Hepatocyte (in vitro differentiated cells): Measurements from ENCODE around the gene CARD14. TPM values are rescaled to one million over a fixed set of nuclear protein-coding genes. Genes with fewer than 3 reads are reported as not detected.

Source experiments
- DNase-seq: peaks from one replicate; pipeline ENCODE4 v3.0.0-alpha.2; 2016; ENCODE audit warnings: low spot score
- H2AFZ ChIP-seq: fragments of 200-600 bp; sonication (generic); 2 replicates; pipeline ENCODE4 v1.6.0; 2016; ENCODE audit warnings: antibody characterized with exemption, mild to moderate bottlenecking
- H3K27ac ChIP-seq: fragments of 200-600 bp; sonication (generic); 2 replicates; pipeline ENCODE4 v1.5.1; 2016; ENCODE audit warnings: mild to moderate bottlenecking
- H3K27me3 ChIP-seq: fragments of 200-600 bp; sonication (generic); 2 replicates; pipeline ENCODE4 v1.6.1; 2016
- H3K36me3 ChIP-seq: fragments of 200-600 bp; sonication (generic); replicated peaks from 2 replicates; pipeline ENCODE4 v1.5.1; 2016; ENCODE audit warnings: low read depth; ENCODE audit not compliant: insufficient read depth
- H3K4me1 ChIP-seq: fragments of 200-600 bp; sonication (generic); 2 replicates; pipeline ENCODE4 v1.5.1; 2016; ENCODE audit warnings: mild to moderate bottlenecking, moderate library complexity; ENCODE audit not compliant: insufficient read depth
- H3K4me2 ChIP-seq: fragments of 200-600 bp; sonication (generic); 2 replicates; pipeline ENCODE4 v1.6.0; 2016
- H3K4me3 ChIP-seq: fragments of 200-600 bp; sonication (generic); 2 replicates; pipeline ENCODE4 v1.5.1; 2016; ENCODE audit warnings: mild to moderate bottlenecking
- H3K79me2 ChIP-seq: fragments of 200-600 bp; sonication (generic); 2 replicates; pipeline ENCODE4 v1.6.0; 2017; ENCODE audit warnings: mild to moderate bottlenecking
- H3K9me2 ChIP-seq: fragments of 200-600 bp; sonication (generic); replicated peaks from 2 replicates; pipeline ENCODE4 v1.6.0; 2017; ENCODE audit warnings: mild to moderate bottlenecking; ENCODE audit not compliant: insufficient read depth
- H3K9me3 ChIP-seq: fragments of 200-600 bp; sonication (generic); 2 replicates; pipeline ENCODE4 v1.5.1; 2016; ENCODE audit warnings: low read depth, mild to moderate bottlenecking
- H4K20me1 ChIP-seq: fragments of 200-600 bp; sonication (generic); 2 replicates; pipeline ENCODE4 v1.6.0; 2016; ENCODE audit warnings: mild to moderate bottlenecking; ENCODE audit not compliant: insufficient read depth, poor library complexity, severe bottlenecking
- EZH2 ChIP-seq: fragments of 200-600 bp; sonication (generic); IDR thresholded peaks from 2 replicates; pipeline ENCODE4 v1.6.1; 2016; ENCODE audit warnings: antibody characterized with exemption, mild to moderate bottlenecking, borderline replicate concordance
- EZH2phosphoT487 ChIP-seq: fragments of 200-600 bp; sonication (generic); IDR thresholded peaks from one replicate; pipeline ENCODE4 v1.6.1; 2018; ENCODE audit warnings: antibody characterized with exemption, mild to moderate bottlenecking, low read depth, moderate library complexity; ENCODE audit not compliant: unreplicated experiment, severe bottlenecking
- WGBS: methylation state at CpG from one replicate; pipeline ENCODE4 v1.1.6; 2016; ENCODE audit warnings: low lambda C conversion rate; ENCODE audit errors: missing lambda C conversion rate; 5-methylcytosine and 5-hydroxymethylcytosine counted together
- polyA plus RNA-seq: library from polyadenylated mRNA; unstranded; fragments of >200 nt; fragmentation: Nextera tagmentation; extraction: Ambion mirVana; gene quantifications from 2 replicates; pipeline ENCODE4 v1.2.1, GENCODE V29; 2016
- total RNA-seq: library from RNA; depleted of rRNA; stranded (reverse); fragments of >200 nt; gene quantifications from 2 replicates; pipeline ENCODE4 v1.2.3, GENCODE V29; 2014
- TF ChIP-seq, protein P1 (sequence below): fragments of 200-600 bp; sonication (generic); IDR thresholded peaks from 2 replicates; pipeline ENCODE4 v1.5.1; 2016; ENCODE audit warnings: antibody characterized with exemption, mild to moderate bottlenecking; ENCODE audit not compliant: poor library complexity

The CARD14 gene
- total and polyA plus RNA-seq, 2 experiments from 2014 or later = 0.17 TPM

DNA sequence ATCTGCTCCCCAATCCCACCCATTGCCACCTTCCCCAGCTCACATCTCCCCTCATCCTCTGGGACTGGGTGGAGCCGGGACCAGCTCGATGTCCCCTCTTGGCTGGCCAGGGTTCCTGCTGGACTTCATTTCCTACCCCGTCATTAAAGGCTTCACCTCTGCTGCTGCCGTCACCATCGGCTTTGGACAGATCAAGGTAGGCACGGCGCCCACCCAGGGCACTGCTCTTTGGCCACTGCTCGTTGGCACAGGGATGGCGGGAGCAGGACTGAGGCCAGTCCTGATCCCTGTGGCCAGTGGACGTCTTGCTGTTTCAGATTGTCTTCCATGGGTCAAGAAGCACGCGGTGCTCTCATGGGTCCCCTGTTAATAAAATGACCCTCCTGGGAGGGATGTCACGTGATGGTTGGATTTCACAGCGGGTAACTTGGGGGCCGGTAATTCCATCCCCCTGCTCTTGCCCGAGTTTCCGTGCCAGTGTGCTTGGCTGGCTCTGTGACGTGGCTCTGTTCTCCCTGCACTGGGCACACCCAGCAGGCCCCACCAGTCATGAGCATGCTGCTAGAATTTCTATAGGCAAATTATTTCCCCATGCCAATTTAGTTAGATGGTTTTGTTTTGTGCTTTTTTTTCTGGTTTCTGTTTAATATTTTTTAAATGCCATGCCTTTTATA, 53.4 kb downstream of the CARD14 start:
- no peaks in the 10 kb centered on the region for H3K9me2 ChIP-seq

DNA sequence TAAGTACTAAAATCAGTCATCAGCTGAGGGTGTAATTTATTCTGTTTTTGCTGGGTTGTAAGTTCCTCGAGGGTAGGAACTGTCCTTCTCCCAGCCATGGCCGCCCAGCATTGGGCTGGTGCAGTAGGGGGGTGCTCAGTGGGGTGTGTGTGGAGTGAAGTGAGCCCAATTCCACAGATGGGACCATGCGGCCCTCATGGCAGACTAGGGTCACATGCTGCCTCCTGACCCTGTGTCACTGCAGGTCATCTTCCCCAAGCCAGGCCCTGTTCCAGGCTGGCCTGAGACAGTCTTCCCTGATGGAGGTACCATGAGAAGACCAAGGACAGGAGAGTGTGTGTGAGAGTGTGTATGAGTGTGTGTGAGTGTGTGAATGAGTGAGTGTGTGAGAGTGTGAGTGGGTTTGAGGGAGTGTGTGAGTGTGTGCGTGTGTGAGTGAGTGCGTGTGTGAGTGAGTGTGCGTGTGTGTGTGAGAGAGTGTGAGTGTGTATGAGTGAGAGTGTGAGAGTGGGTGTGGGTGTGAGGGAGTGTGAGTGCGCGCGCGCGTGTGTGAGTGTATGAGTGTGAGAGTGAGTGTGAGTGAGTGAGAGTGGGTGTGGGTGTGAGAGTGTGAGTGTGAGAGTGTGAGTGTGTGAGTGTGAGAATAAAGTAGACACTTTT, 54.1 kb downstream of the CARD14 start:
- Histone ChIP-seq H3K27ac (no peak overlapping the region), H3K9me3 (no peaks in the 10 kb centered on the region), H3K79me2 (peaks cover 23% of the 10 kb centered on the region), H3K27me3 (no peaks in the 10 kb centered on the region), H3K4me2 (no peak overlapping the region), H3K4me3 (no peak overlapping the region), H4K20me1 (no peaks in the 10 kb centered on the region), H3K4me1 (peaks cover 12% of the 10 kb centered on the region), H2AFZ (no peak overlapping the region), H3K36me3 (no peaks in the 10 kb centered on the region), H3K9me2 (no peaks in the 10 kb centered on the region)
- WGBS = 87% methylated on average over 11 of the region's 11 CpGs
- DNase-seq = no peak
- TF ChIP-seq, protein P1, sequence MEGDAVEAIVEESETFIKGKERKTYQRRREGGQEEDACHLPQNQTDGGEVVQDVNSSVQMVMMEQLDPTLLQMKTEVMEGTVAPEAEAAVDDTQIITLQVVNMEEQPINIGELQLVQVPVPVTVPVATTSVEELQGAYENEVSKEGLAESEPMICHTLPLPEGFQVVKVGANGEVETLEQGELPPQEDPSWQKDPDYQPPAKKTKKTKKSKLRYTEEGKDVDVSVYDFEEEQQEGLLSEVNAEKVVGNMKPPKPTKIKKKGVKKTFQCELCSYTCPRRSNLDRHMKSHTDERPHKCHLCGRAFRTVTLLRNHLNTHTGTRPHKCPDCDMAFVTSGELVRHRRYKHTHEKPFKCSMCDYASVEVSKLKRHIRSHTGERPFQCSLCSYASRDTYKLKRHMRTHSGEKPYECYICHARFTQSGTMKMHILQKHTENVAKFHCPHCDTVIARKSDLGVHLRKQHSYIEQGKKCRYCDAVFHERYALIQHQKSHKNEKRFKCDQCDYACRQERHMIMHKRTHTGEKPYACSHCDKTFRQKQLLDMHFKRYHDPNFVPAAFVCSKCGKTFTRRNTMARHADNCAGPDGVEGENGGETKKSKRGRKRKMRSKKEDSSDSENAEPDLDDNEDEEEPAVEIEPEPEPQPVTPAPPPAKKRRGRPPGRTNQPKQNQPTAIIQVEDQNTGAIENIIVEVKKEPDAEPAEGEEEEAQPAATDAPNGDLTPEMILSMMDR = no peak
- TF ChIP-seq EZH2 (no peak), EZH2phosphoT487 (no peak)

More for the DNA sequence above, 53.4 kb downstream of the CARD14 start:
- no peaks in the 10 kb centered on the region for H4K20me1 ChIP-seq
- no peak for DNase-seq
- H3K9me3 ChIP-seq = no peaks in the 10 kb centered on the region
- H3K36me3 ChIP-seq = no peaks in the 10 kb centered on the region
- H3K4me2 ChIP-seq = no peak overlapping the region
- H3K27ac ChIP-seq = no peak overlapping the region
- 94% methylated on average over 18 of the region's 18 CpGs for WGBS
- no peak overlapping the region for H2AFZ ChIP-seq
- H3K27me3 ChIP-seq = no peaks in the 10 kb centered on the region
- peaks cover 16% of the 10 kb centered on the region for H3K4me1 ChIP-seq
- peaks cover 28% of the 10 kb centered on the region for H3K79me2 ChIP-seq
- TF ChIP-seq EZH2 (no peak), EZH2phosphoT487 (no peak)
- TF ChIP-seq, protein P1 = no peak
- H3K4me3 ChIP-seq = no peak overlapping the region

DNA sequence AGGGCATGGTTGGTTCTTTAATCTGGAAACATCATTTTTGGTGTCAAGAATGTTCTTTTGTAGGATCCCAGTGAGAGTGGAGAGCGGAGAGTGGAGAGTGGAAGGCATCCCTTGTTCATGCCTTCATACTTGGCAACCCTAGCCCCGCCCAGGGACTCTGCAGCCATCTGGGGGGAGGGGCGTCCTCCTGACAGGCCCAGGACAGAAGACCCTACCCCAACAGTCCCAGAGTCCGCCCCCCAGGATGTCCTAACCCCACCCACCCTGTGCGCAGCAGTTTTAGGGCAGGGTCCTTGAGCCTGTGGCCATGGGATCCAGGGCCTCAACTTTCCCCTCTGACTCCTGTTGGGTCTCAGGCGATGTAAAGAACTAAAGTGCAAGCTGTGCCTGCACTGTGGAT, 54.9 kb downstream of the CARD14 start:
- H2AFZ ChIP-seq = no peak overlapping the region
- H3K4me3 ChIP-seq = no peak overlapping the region
- H3K36me3 ChIP-seq = no peaks in the 10 kb centered on the region
- TF ChIP-seq EZH2 = no peak
- TF ChIP-seq, protein P1 = no peak
- TF ChIP-seq EZH2phosphoT487 = no peak
- peaks cover 6% of the 10 kb centered on the region for H3K4me1 ChIP-seq
- peaks cover 18% of the 10 kb centered on the region for H3K79me2 ChIP-seq
- WGBS = 96% methylated on average over 6 of the region's 6 CpGs
- H3K9me3 ChIP-seq = no peaks in the 10 kb centered on the region
- no peaks in the 10 kb centered on the region for H4K20me1 ChIP-seq
- DNase-seq = no peak
- no peak overlapping the region for H3K27ac ChIP-seq
- H3K27me3 ChIP-seq = no peaks in the 10 kb centered on the region
- no peak overlapping the region for H3K4me2 ChIP-seq
- no peaks in the 10 kb centered on the region for H3K9me2 ChIP-seq
